Osteocyte (in vitro differentiated cells): ENCODE results near the gene DDTL. TPM values are rescaled to one million over a fixed set of nuclear protein-coding genes. Genes with fewer than 3 reads are reported as not detected.
"Not testable (repeated sequence)": the region's sequence is repeated elsewhere in the genome, so short reads cannot be mapped to it uniquely, and the experiment has no call there.

Experiments
- DNase-seq: peaks from one replicate; pipeline ENCODE4 v3.0.0; 2021; ENCODE audit warnings: mixed read lengths; ENCODE audit not compliant: unreplicated experiment; ENCODE audit errors: extremely low spot score
- H3K27ac Mint-ChIP-seq: one replicate; pipeline ENCODE4 v1.8.0; 2021; ENCODE audit warnings: mild to moderate bottlenecking, mixed read lengths; ENCODE audit not compliant: unreplicated experiment
- H3K27me3 Mint-ChIP-seq: one replicate; pipeline ENCODE4 v1.8.0; 2021; ENCODE audit warnings: mixed read lengths; ENCODE audit not compliant: unreplicated experiment
- H3K36me3 Mint-ChIP-seq: one replicate; pipeline ENCODE4 v1.8.0; 2021; ENCODE audit warnings: mixed read lengths; ENCODE audit not compliant: unreplicated experiment
- H3K4me1 Mint-ChIP-seq: one replicate; pipeline ENCODE4 v1.8.0; 2021; ENCODE audit warnings: mixed read lengths; ENCODE audit not compliant: unreplicated experiment
- H3K4me3 Mint-ChIP-seq: one replicate; pipeline ENCODE4 v1.8.0; 2021; ENCODE audit warnings: mild to moderate bottlenecking, moderate library complexity, mixed read lengths; ENCODE audit not compliant: unreplicated experiment
- H3K9me3 Mint-ChIP-seq: one replicate; pipeline ENCODE4 v1.8.0; 2021; ENCODE audit warnings: mixed read lengths; ENCODE audit not compliant: unreplicated experiment
- CTCF ChIP-seq: fragments of 200-600 bp; sonication (generic); IDR thresholded peaks from 2 replicates; pipeline ENCODE4 v1.5.0; 2021; ENCODE audit warnings: antibody characterized with exemption, mild to moderate bottlenecking, moderate library complexity
- long read RNA-seq: library from polyadenylated mRNA; unstranded; transcript quantifications from one replicate; pipeline ENCODE4 v2.0.0, GENCODE V29; 2021
- total RNA-seq: library from RNA; stranded (reverse); gene quantifications from 2 replicates; pipeline ENCODE4 v1.2.1, GENCODE V29; 2021

The DDTL gene
- total RNA-seq = not detected in 2 replicates
- long read RNA-seq = 0 reads

GRCh38 chr22:23966568-23966967, at the start of gene DDTL:
DDTL (plus strand) TSS chr22:23966888; CDS start chr22:23966915, 27 bp downstream.
- H3K4me3 Mint-ChIP-seq, H3K4me1 Mint-ChIP-seq, H3K27ac Mint-ChIP-seq, H3K27me3 Mint-ChIP-seq, DNase-seq, H3K9me3 Mint-ChIP-seq: not testable (repeated sequence)
- H3K36me3 Mint-ChIP-seq = peaks cover 14% of the 10 kb centered on the region

- DNase-seq, H3K9me3 Mint-ChIP-seq, H3K4me1 Mint-ChIP-seq, H3K27me3 Mint-ChIP-seq, H3K27ac Mint-ChIP-seq, H3K4me3 Mint-ChIP-seq: not testable (repeated sequence)
- peaks cover 30% of the 10 kb centered on the region for H3K36me3 Mint-ChIP-seq
These were observed 46.4 kb upstream of the DDTL start for GRCh38 chr22:23920267-23920611.

- H3K4me1 Mint-ChIP-seq = not testable (repeated sequence)
These were observed 45.0 kb upstream of the DDTL start for GRCh38 chr22:23921586-23922201.

GRCh38 chr22:23922921-23923320, 43.8 kb upstream of the DDTL start:
- Mint-ChIP-seq H3K27ac (no peak overlapping the region), H3K36me3 (peaks cover 50% of the 10 kb centered on the region), H3K4me1 (no peaks in the 10 kb centered on the region), H3K4me3 (no peak overlapping the region), H3K27me3 (no peaks in the 10 kb centered on the region), H3K9me3 (no peaks in the 10 kb centered on the region)
- no peak for TF ChIP-seq CTCF
- no peak for DNase-seq

More at GRCh38 chr22:23921586-23922201, 45.0 kb upstream of the DDTL start:
- peak; percentile 46 for DNase-seq
- H3K27me3 Mint-ChIP-seq, H3K9me3 Mint-ChIP-seq, H3K27ac Mint-ChIP-seq, H3K4me3 Mint-ChIP-seq: not testable (repeated sequence)
- peaks cover 39% of the 10 kb centered on the region for H3K36me3 Mint-ChIP-seq

- H3K4me3 Mint-ChIP-seq = no peak overlapping the region
- DNase-seq = peak; percentile 40
- no peaks in the 10 kb centered on the region for H3K4me1 Mint-ChIP-seq
- no peaks in the 10 kb centered on the region for H3K27me3 Mint-ChIP-seq
- no peak for TF ChIP-seq CTCF
- no peaks in the 10 kb centered on the region for H3K9me3 Mint-ChIP-seq
- no peak overlapping the region for H3K27ac Mint-ChIP-seq
- peaks cover 55% of the 10 kb centered on the region for H3K36me3 Mint-ChIP-seq
These were observed 41.6 kb upstream of the DDTL start for GRCh38 chr22:23925020-23925606.

GRCh38 chr22:23926561-23926960, 40.1 kb upstream of the DDTL start:
- no peak overlapping the region for H3K4me3 Mint-ChIP-seq

More at GRCh38 chr22:23926561-23926960, 40.1 kb upstream of the DDTL start:
- DNase-seq = peak; percentile 46
- no peaks in the 10 kb centered on the region for H3K27me3 Mint-ChIP-seq
- no peak overlapping the region for H3K27ac Mint-ChIP-seq
- TF ChIP-seq CTCF = no peak
- H3K4me1 Mint-ChIP-seq = no peaks in the 10 kb centered on the region
- peaks cover 57% of the 10 kb centered on the region for H3K36me3 Mint-ChIP-seq
- H3K9me3 Mint-ChIP-seq = peaks cover 5% of the 10 kb centered on the region
